DMS114 treated with DMSO at 0.1 percent for 48 hours (cell line): ENCODE data around the gene ERICH3.

Experiments used
- DNase-seq: peaks from one replicate; lab custom pipeline; 2025; ENCODE audit not compliant: unreplicated experiment; lab: John Stamatoyannopoulos, UW

ERICH3 gene

GRCh38 chr1:74592580-74593355 is 80.8 kb downstream of the ERICH3 start:
- DNase-seq: no peak

- DNase-seq: no peak
Observed at GRCh38 chr1:74591949-74592348, 81.6 kb downstream of the ERICH3 start.

GRCh38 chr1:74590288-74590687 is 83.3 kb downstream of the ERICH3 start:
- no peak for DNase-seq

GRCh38 chr1:74587888-74588287 is 85.7 kb downstream of the ERICH3 start:
- no peak for DNase-seq

GRCh38 chr1:74586253-74586897 is 87.2 kb downstream of the ERICH3 start:
- DNase-seq: no peak

- no peak for DNase-seq
Observed at GRCh38 chr1:74584185-74584584, 89.4 kb downstream of the ERICH3 start.

- no peak for DNase-seq
Observed at GRCh38 chr1:74583397-74583796, 90.2 kb downstream of the ERICH3 start.

- DNase-seq: no peak
Observed at GRCh38 chr1:74579425-74579824, 94.2 kb downstream of the ERICH3 start.

- DNase-seq: no peak
Observed at GRCh38 chr1:74578101-74578500, 95.5 kb downstream of the ERICH3 start.

- DNase-seq: no peak
Observed at GRCh38 chr1:74571891-74572290, 101.7 kb downstream of the ERICH3 start.

- no peak for DNase-seq
Observed at GRCh38 chr1:74571493-74571800, 102.1 kb downstream of the ERICH3 start.

- DNase-seq: no peak
Observed at GRCh38 chr1:74570797-74571492, 102.6 kb downstream of the ERICH3 start.

GRCh38 chr1:74549932-74550331 is 123.7 kb downstream of the ERICH3 start:
- DNase-seq: no peak

GRCh38 chr1:74548961-74549750 is 124.4 kb downstream of the ERICH3 start:
- no peak for DNase-seq

- DNase-seq: no peak
Observed at GRCh38 chr1:74545821-74546220, 127.8 kb downstream of the ERICH3 start.

GRCh38 chr1:74534241-74534640 is 139.4 kb downstream of the ERICH3 start:
- no peak for DNase-seq

GRCh38 chr1:74531796-74532195 is 141.8 kb downstream of the ERICH3 start:
- no peak for DNase-seq

- no peak for DNase-seq
Observed at GRCh38 chr1:74530892-74531291, 142.7 kb downstream of the ERICH3 start.

- DNase-seq: no peak
Observed at GRCh38 chr1:74528123-74528522, 145.5 kb downstream of the ERICH3 start.

GRCh38 chr1:74526708-74527107 is 146.9 kb downstream of the ERICH3 start:
- DNase-seq: no peak

GRCh38 chr1:74523873-74524480 is 149.6 kb downstream of the ERICH3 start:
- no peak for DNase-seq
